HEK293 (cell line): ENCODE measurements around the gene OCLN.

Experiments used
- BCL6B ChIP-seq: fragments of 450-650 bp; formaldehyde crosslinking; IDR thresholded peaks from 2 replicates; pipeline ENCODE4 v1.5.1; 2017; ENCODE audit warnings: missing biosample characterization, missing genetic modification characterization
- EGR2 ChIP-seq: fragments of 450-650 bp; formaldehyde crosslinking; IDR thresholded peaks from 2 replicates; pipeline ENCODE4 v1.5.1; 2016; ENCODE audit warnings: low read depth, missing biosample characterization, missing genetic modification characterization
- MZF1 ChIP-seq: fragments of 450-650 bp; formaldehyde crosslinking; IDR thresholded peaks from 2 replicates; pipeline ENCODE4 v1.5.1; 2017; ENCODE audit warnings: missing biosample characterization, missing genetic modification characterization, borderline replicate concordance
- RBAK ChIP-seq: fragments of 450-650 bp; formaldehyde crosslinking; IDR thresholded peaks from 2 replicates; pipeline ENCODE4 v1.5.1; 2016; ENCODE audit warnings: missing biosample characterization, missing genetic modification characterization
- SP2 ChIP-seq: fragments of 450-650 bp; formaldehyde crosslinking; IDR thresholded peaks from 2 replicates; pipeline ENCODE4 v1.5.1; 2016; ENCODE audit warnings: missing biosample characterization, missing genetic modification characterization
- TRIM28 ChIP-seq: IDR thresholded peaks from 2 replicates; pipeline ENCODE4 v1.6.1; 2011; ENCODE audit warnings: low read length, control low read depth, borderline replicate concordance
- YY2 ChIP-seq: fragments of 450-650 bp; formaldehyde crosslinking; IDR thresholded peaks from 2 replicates; pipeline ENCODE4 v1.5.1; 2016; ENCODE audit warnings: missing biosample characterization, missing genetic modification characterization
- ZBTB48 ChIP-seq: fragments of 450-650 bp; formaldehyde crosslinking; IDR thresholded peaks from 2 replicates; pipeline ENCODE4 v1.5.1; 2016; ENCODE audit warnings: missing biosample characterization, missing genetic modification characterization
- ZBTB8A ChIP-seq: fragments of 450-650 bp; formaldehyde crosslinking; IDR thresholded peaks from 2 replicates; pipeline ENCODE4 v1.5.1; 2016; ENCODE audit warnings: missing biosample characterization, missing genetic modification characterization
- ZEB2 ChIP-seq: fragments of 450-650 bp; formaldehyde crosslinking; IDR thresholded peaks from 2 replicates; pipeline ENCODE4 v1.5.1; 2016; ENCODE audit warnings: missing biosample characterization, missing genetic modification characterization
- ZFHX2 ChIP-seq: fragments of 450-650 bp; formaldehyde crosslinking; conservative IDR thresholded peaks from 2 replicates; pipeline ENCODE4 v1.5.1; 2016; ENCODE audit warnings: missing biosample characterization, missing genetic modification characterization
- ZNF132 ChIP-seq: fragments of 450-650 bp; formaldehyde crosslinking; IDR thresholded peaks from 2 replicates; pipeline ENCODE4 v1.5.1; 2017; ENCODE audit warnings: missing biosample characterization, missing genetic modification characterization, borderline replicate concordance
- ZNF239 ChIP-seq: fragments of 450-650 bp; formaldehyde crosslinking; IDR thresholded peaks from 2 replicates; pipeline ENCODE4 v1.5.1; 2016; ENCODE audit warnings: missing biosample characterization, missing genetic modification characterization
- ZNF280D ChIP-seq: fragments of 450-650 bp; formaldehyde crosslinking; IDR thresholded peaks from 2 replicates; pipeline ENCODE4 v1.5.1; 2016; ENCODE audit warnings: missing biosample characterization, missing genetic modification characterization
- ZNF341 ChIP-seq: fragments of 450-650 bp; formaldehyde crosslinking; IDR thresholded peaks from 2 replicates; pipeline ENCODE4; 2016; ENCODE audit warnings: low read depth, missing biosample characterization, missing genetic modification characterization
- ZNF404 ChIP-seq: fragments of 450-650 bp; formaldehyde crosslinking; IDR thresholded peaks from 2 replicates; pipeline ENCODE4 v1.5.1; 2017; ENCODE audit warnings: missing biosample characterization, missing genetic modification characterization
- ZNF423 ChIP-seq: fragments of 450-650 bp; formaldehyde crosslinking; IDR thresholded peaks from 2 replicates; pipeline ENCODE4 v1.5.1; 2016; ENCODE audit warnings: missing biosample characterization, missing genetic modification characterization
- ZNF560 ChIP-seq: fragments of 450-650 bp; formaldehyde crosslinking; IDR thresholded peaks from 2 replicates; pipeline ENCODE4 v1.5.1; 2017; ENCODE audit warnings: missing biosample characterization, missing genetic modification characterization, borderline replicate concordance
- ZNF600 ChIP-seq: fragments of 450-650 bp; formaldehyde crosslinking; IDR thresholded peaks from 2 replicates; pipeline ENCODE4 v1.5.1; 2016; ENCODE audit warnings: missing biosample characterization, missing genetic modification characterization
- ZNF639 ChIP-seq: fragments of 450-650 bp; formaldehyde crosslinking; IDR thresholded peaks from 2 replicates; pipeline ENCODE4 v1.5.1; 2016; ENCODE audit warnings: missing biosample characterization, missing genetic modification characterization
- ZNF747 ChIP-seq: fragments of 450-650 bp; formaldehyde crosslinking; IDR thresholded peaks from 2 replicates; pipeline ENCODE4 v1.5.1; 2016; ENCODE audit warnings: missing biosample characterization, missing genetic modification characterization
- ZNF777 ChIP-seq: fragments of 450-650 bp; formaldehyde crosslinking; IDR thresholded peaks from 2 replicates; pipeline ENCODE4 v1.5.1; 2017; ENCODE audit warnings: missing biosample characterization, missing genetic modification characterization, borderline replicate concordance
- ZSCAN18 ChIP-seq: fragments of 450-650 bp; formaldehyde crosslinking; IDR thresholded peaks from 2 replicates; pipeline ENCODE4 v1.5.1; 2016; ENCODE audit warnings: missing biosample characterization, missing genetic modification characterization
- TF ChIP-seq, protein P1 (sequence below): fragments of 450-650 bp; formaldehyde crosslinking; IDR thresholded peaks from 2 replicates; pipeline ENCODE4 v1.5.1; 2016; ENCODE audit warnings: missing biosample characterization, missing genetic modification characterization
- TF ChIP-seq, protein P2 (sequence below): fragments of 450-650 bp; formaldehyde crosslinking; conservative IDR thresholded peaks from 2 replicates; pipeline ENCODE4 v1.5.1; 2016; ENCODE audit warnings: low read depth, missing biosample characterization, missing genetic modification characterization

Gene OCLN

GRCh38 chr5:69517763-69518212 lies 25.2 kb downstream of the OCLN start (continued):
- TF ChIP-seq ZNF423 (tag by site-specific recombination) (no peak), EGR2 (tag by site-specific recombination) (no peak), MZF1 (tag by site-specific recombination) (peak; percentile 56; the same call in 1 of the 2 replicates), YY2 (tag by site-specific recombination) (no peak), ZNF747 (tag by site-specific recombination) (no peak), ZNF560 (tag by site-specific recombination) (no peak), ZNF639 (tag by site-specific recombination) (peak; percentile 82; the same call in 1 of the 2 replicates), TRIM28 (peak; percentile 80), RBAK (tag by site-specific recombination) (no peak), ZNF280D (tag by site-specific recombination) (no peak), ZSCAN18 (no peak), BCL6B (tag by site-specific recombination) (peak; percentile 88), ZNF239 (tag by site-specific recombination) (no peak), ZNF341 (tag by site-specific recombination) (no peak), ZFHX2 (tag by site-specific recombination) (no peak), ZNF777 (tag by site-specific recombination) (no peak), ZNF132 (tag by site-specific recombination) (no peak), ZEB2 (peak; percentile 86), SP2 (tag by site-specific recombination) (no peak), ZNF404 (tag by site-specific recombination) (no peak), ZBTB48 (tag by site-specific recombination) (no peak), ZBTB8A (tag by site-specific recombination) (peak; percentile 67), ZNF600 (0 out of 2 replicates have a peak, but pooled peaks have one; percentile 15)
- TF ChIP-seq, protein P1, sequence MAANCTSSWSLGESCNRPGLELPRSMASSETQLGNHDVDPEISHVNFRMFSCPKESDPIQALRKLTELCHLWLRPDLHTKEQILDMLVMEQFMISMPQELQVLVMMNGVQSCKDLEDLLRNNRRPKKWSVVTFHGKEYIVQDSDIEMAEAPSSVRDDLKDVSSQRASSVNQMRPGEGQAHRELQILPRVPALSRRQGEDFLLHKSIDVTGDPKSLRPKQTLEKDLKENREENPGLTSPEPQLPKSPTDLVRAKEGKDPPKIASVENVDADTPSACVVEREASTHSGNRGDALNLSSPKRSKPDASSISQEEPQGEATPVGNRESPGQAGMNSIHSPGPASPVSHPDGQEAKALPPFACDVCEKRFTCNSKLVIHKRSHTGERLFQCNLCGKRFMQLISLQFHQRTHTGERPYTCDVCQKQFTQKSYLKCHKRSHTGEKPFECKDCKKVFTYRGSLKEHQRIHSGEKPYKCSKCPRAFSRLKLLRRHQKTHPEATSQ: no peak
- TF ChIP-seq, protein P2, sequence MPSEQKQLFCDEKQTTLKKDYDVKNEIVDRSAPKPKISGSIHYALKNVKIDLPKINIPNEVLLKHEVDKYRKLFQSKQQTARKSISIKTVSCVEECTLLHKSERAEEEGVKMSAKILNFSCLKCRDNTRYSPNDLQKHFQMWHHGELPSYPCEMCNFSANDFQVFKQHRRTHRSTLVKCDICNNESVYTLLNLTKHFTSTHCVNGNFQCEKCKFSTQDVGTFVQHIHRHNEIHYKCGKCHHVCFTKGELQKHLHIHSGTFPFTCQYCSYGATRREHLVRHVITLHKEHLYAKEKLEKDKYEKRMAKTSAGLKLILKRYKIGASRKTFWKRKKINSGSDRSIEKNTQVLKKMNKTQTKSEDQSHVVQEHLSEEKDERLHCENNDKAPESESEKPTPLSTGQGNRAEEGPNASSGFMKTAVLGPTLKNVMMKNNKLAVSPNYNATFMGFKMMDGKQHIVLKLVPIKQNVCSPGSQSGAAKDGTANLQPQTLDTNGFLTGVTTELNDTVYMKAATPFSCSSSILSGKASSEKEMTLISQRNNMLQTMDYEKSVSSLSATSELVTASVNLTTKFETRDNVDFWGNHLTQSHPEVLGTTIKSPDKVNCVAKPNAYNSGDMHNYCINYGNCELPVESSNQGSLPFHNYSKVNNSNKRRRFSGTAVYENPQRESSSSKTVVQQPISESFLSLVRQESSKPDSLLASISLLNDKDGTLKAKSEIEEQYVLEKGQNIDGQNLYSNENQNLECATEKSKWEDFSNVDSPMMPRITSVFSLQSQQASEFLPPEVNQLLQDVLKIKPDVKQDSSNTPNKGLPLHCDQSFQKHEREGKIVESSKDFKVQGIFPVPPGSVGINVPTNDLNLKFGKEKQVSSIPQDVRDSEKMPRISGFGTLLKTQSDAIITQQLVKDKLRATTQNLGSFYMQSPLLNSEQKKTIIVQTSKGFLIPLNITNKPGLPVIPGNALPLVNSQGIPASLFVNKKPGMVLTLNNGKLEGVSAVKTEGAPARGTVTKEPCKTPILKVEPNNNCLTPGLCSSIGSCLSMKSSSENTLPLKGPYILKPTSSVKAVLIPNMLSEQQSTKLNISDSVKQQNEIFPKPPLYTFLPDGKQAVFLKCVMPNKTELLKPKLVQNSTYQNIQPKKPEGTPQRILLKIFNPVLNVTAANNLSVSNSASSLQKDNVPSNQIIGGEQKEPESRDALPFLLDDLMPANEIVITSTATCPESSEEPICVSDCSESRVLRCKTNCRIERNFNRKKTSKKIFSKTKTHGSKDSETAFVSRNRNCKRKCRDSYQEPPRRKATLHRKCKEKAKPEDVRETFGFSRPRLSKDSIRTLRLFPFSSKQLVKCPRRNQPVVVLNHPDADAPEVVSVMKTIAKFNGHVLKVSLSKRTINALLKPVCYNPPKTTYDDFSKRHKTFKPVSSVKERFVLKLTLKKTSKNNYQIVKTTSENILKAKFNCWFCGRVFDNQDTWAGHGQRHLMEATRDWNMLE (tag by site-specific recombination): no peak
